ENCODE measurements around the gene LRTM2.

Gene LRTM2

DNA sequence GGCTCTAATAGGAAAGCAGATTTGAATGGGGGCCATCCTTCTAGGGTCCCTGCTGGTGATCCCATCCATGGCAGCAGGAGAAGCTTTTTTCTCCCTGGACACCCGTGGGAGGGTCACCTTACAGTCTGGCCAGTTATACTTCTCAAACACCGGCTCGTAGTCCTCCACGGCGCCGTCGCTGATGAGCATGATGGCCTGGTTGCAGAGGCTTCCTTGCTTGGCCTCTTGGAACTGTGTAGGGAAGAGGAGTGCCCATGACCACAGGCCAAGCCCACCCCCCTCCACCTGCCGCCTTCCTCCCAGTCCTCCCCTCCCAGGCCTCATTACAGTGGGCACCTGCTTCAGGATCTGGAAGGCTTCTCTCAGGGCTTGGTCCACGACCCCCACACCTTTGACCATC lies 64.3 kb downstream of the LRTM2 start:
- ATAC-seq: no peak
- TF ChIP-seq ZNF8 (CRISPR knock-in tag; IDR thresholded peaks at IDR 0.05) (no peak), ESRRG (CRISPR knock-in tag; IDR thresholded peaks at IDR 0.05) (no peak), ZFP30 (CRISPR knock-in tag; IDR thresholded peaks at IDR 0.05) (no peak), OSR1 (CRISPR knock-in tag; IDR thresholded peaks at IDR 0.05) (no peak), ZNF70 (CRISPR knock-in tag; IDR thresholded peaks at IDR 0.05) (no peak), CREB5 (CRISPR knock-in tag; IDR thresholded peaks at IDR 0.05; ENCODE audit: low read depth) (no peak), PPARA (CRISPR knock-in tag; IDR thresholded peaks at IDR 0.05; ENCODE audit: borderline replicate concordance) (no peak), PATZ1 (CRISPR knock-in tag; IDR thresholded peaks at IDR 0.05; ENCODE audit: borderline replicate concordance) (no peak), RARB (CRISPR knock-in tag; IDR thresholded peaks at IDR 0.05) (no peak)
- TF ChIP-seq, protein P1, sequence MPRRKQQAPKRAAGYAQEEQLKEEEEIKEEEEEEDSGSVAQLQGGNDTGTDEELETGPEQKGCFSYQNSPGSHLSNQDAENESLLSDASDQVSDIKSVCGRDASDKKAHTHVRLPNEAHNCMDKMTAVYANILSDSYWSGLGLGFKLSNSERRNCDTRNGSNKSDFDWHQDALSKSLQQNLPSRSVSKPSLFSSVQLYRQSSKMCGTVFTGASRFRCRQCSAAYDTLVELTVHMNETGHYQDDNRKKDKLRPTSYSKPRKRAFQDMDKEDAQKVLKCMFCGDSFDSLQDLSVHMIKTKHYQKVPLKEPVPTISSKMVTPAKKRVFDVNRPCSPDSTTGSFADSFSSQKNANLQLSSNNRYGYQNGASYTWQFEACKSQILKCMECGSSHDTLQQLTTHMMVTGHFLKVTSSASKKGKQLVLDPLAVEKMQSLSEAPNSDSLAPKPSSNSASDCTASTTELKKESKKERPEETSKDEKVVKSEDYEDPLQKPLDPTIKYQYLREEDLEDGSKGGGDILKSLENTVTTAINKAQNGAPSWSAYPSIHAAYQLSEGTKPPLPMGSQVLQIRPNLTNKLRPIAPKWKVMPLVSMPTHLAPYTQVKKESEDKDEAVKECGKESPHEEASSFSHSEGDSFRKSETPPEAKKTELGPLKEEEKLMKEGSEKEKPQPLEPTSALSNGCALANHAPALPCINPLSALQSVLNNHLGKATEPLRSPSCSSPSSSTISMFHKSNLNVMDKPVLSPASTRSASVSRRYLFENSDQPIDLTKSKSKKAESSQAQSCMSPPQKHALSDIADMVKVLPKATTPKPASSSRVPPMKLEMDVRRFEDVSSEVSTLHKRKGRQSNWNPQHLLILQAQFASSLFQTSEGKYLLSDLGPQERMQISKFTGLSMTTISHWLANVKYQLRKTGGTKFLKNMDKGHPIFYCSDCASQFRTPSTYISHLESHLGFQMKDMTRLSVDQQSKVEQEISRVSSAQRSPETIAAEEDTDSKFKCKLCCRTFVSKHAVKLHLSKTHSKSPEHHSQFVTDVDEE (CRISPR knock-in tag; IDR thresholded peaks at IDR 0.05): no peak

DNA sequence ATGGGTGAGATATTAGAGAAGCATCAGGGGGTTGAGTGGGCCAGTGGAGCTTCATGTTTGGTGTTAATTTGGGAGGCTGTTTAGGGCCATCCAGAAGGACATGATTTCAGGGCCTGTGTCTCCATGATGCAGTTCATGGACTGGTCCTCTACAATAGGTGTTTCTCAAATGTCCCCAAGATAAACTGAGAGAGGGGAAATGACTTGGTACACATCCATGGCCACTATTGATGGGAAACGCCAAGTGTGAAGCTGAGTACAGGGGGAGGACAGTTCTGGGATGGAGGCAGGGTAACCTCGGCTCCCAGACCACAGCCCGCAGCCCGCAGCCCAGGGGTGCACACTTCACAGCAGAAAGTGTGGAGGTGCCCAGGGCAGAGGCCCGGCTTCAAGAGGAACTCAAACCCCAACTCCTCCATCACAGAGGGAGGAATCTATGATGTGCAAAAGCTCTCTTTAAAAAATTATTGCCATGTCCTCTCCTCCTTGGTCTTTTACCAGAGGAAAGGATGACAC lies 64.8 kb downstream of the LRTM2 start:
- no peak for ATAC-seq
- TF ChIP-seq ZFP30 (CRISPR knock-in tag; IDR thresholded peaks at IDR 0.05): no peak
- no peak for TF ChIP-seq RARB (CRISPR knock-in tag; IDR thresholded peaks at IDR 0.05)
- TF ChIP-seq PATZ1 (CRISPR knock-in tag; IDR thresholded peaks at IDR 0.05; ENCODE audit: borderline replicate concordance): no peak
- TF ChIP-seq GLIS3 (CRISPR knock-in tag; IDR thresholded peaks at IDR 0.05): no peak
- TF ChIP-seq PPARA (CRISPR knock-in tag; IDR thresholded peaks at IDR 0.05; ENCODE audit: borderline replicate concordance): no peak
- TF ChIP-seq CSDC2 (CRISPR knock-in tag; IDR thresholded peaks at IDR 0.05): no peak
- no peak for TF ChIP-seq ESRRG (CRISPR knock-in tag; IDR thresholded peaks at IDR 0.05)
- TF ChIP-seq, protein P2, sequence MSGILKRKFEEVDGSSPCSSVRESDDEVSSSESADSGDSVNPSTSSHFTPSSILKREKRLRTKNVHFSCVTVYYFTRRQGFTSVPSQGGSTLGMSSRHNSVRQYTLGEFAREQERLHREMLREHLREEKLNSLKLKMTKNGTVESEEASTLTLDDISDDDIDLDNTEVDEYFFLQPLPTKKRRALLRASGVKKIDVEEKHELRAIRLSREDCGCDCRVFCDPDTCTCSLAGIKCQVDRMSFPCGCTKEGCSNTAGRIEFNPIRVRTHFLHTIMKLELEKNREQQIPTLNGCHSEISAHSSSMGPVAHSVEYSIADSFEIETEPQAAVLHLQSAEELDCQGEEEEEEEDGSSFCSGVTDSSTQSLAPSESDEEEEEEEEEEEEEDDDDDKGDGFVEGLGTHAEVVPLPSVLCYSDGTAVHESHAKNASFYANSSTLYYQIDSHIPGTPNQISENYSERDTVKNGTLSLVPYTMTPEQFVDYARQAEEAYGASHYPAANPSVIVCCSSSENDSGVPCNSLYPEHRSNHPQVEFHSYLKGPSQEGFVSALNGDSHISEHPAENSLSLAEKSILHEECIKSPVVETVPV (CRISPR knock-in tag; IDR thresholded peaks at IDR 0.05): no peak
- no peak for TF ChIP-seq SNAI2 (CRISPR knock-in tag; IDR thresholded peaks at IDR 0.05)
- TF ChIP-seq ZNF8 (CRISPR knock-in tag; IDR thresholded peaks at IDR 0.05): no peak
- TF ChIP-seq TCF4 (CRISPR knock-in tag; IDR thresholded peaks at IDR 0.05; ENCODE audit: borderline replicate concordance): no peak
- TF ChIP-seq TOX (CRISPR knock-in tag; IDR thresholded peaks at IDR 0.05; ENCODE audit: borderline replicate concordance): no peak
- no peak for TF ChIP-seq ZC3H10 (CRISPR knock-in tag; IDR thresholded peaks at IDR 0.05)

GRCh38 chr12:1885599-1886245 lies 65.4 kb downstream of the LRTM2 start:
- ATAC-seq: no peak
- TF ChIP-seq ARNTL (CRISPR knock-in tag; IDR thresholded peaks at IDR 0.05; ENCODE audit: borderline replicate concordance, low read depth) (no peak), RARB (CRISPR knock-in tag; IDR thresholded peaks at IDR 0.05) (no peak), TOX (CRISPR knock-in tag; IDR thresholded peaks at IDR 0.05; ENCODE audit: borderline replicate concordance) (no peak), OSR1 (CRISPR knock-in tag; IDR thresholded peaks at IDR 0.05) (no peak)

Measured in SK-N-SH treated with all-trans-retinoic acid at 6 μM for 48 hours (cell line).